NCI-H526 treated with DMSO at 0.1 percent for 48 hours (cell line): ENCODE data around the gene ALPL.

Source experiments
- DNase-seq: peaks from one replicate; lab custom pipeline; 2025; lab: John Stamatoyannopoulos, UW

Gene ALPL

GRCh38 chr1:21576031-21576797 is 67.0 kb downstream of the ALPL start:
- DNase-seq = no peak

- no peak for DNase-seq
Observed at GRCh38 chr1:21576798-21577187, 67.6 kb downstream of the ALPL start.

- DNase-seq = no peak
Observed at GRCh38 chr1:21577324-21577723, 68.1 kb downstream of the ALPL start.

- no peak for DNase-seq
Observed at GRCh38 chr1:21577933-21578332, 68.7 kb downstream of the ALPL start.

- no peak for DNase-seq
Observed at GRCh38 chr1:21579791-21580190, 70.6 kb downstream of the ALPL start.

GRCh38 chr1:21584096-21584495 is 74.9 kb downstream of the ALPL start:
- DNase-seq = no peak

GRCh38 chr1:21585037-21585436 is 75.8 kb downstream of the ALPL start:
- no peak for DNase-seq

GRCh38 chr1:21586222-21586621 is 77.0 kb downstream of the ALPL start:
- no peak for DNase-seq

- no peak for DNase-seq
Observed at GRCh38 chr1:21586846-21587601, 77.8 kb downstream of the ALPL start.

GRCh38 chr1:21587602-21587953 is 78.4 kb downstream of the ALPL start:
- no peak for DNase-seq

GRCh38 chr1:21589618-21590017 is 80.4 kb downstream of the ALPL start:
- no peak for DNase-seq

GRCh38 chr1:21590126-21590880 is 81.1 kb downstream of the ALPL start:
- DNase-seq = no peak

- DNase-seq = no peak
Observed at GRCh38 chr1:21590934-21591333, 81.7 kb downstream of the ALPL start.

- no peak for DNase-seq
Observed at GRCh38 chr1:21592086-21592865, 83.1 kb downstream of the ALPL start.

GRCh38 chr1:21593231-21593630 is 84.0 kb downstream of the ALPL start:
- no peak for DNase-seq

GRCh38 chr1:21594501-21594900 is 85.3 kb downstream of the ALPL start:
- no peak for DNase-seq

- no peak for DNase-seq
Observed at GRCh38 chr1:21594935-21595897, 86.0 kb downstream of the ALPL start.

GRCh38 chr1:21596174-21596573 is 87.0 kb downstream of the ALPL start:
- no peak for DNase-seq

- DNase-seq = no peak
Observed at GRCh38 chr1:21596628-21597027, 87.4 kb downstream of the ALPL start.

GRCh38 chr1:21597753-21598152 is 88.5 kb downstream of the ALPL start:
- DNase-seq = no peak

GRCh38 chr1:21598417-21598816 is 89.2 kb downstream of the ALPL start:
- no peak for DNase-seq
